ENCODE data around the gene SLC5A1. TPM values are rescaled to one million over a fixed set of nuclear protein-coding genes. Genes with fewer than 3 reads are reported as not detected.

SLC5A1 gene
- total and polyA plus RNA-seq, 9 of the 15 experiments (the other 6 are each of a cell fraction or from before 2014, with no cell fraction given) = not detected

DNA sequence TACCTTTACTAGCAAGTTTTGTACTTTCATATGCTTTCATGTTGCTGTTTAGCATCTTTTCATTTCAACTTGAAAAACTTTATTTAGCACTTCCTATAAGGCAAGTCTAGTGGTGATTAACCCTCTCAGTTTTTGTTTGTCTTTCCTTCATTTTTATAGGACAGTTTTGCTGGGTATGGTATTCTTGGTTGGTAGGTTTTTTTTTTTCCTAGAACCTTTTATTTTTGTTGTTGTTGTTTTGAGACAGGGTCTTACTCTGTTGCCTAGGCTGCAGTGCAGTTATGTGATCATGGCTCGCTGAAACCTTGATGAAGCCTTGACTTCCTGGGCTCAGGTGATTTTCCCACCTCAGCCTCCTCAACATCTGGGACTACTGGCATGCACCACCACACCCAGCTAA, 29.9 kb upstream of the SLC5A1 start (continued):
- TF ChIP-seq, protein P1, sequence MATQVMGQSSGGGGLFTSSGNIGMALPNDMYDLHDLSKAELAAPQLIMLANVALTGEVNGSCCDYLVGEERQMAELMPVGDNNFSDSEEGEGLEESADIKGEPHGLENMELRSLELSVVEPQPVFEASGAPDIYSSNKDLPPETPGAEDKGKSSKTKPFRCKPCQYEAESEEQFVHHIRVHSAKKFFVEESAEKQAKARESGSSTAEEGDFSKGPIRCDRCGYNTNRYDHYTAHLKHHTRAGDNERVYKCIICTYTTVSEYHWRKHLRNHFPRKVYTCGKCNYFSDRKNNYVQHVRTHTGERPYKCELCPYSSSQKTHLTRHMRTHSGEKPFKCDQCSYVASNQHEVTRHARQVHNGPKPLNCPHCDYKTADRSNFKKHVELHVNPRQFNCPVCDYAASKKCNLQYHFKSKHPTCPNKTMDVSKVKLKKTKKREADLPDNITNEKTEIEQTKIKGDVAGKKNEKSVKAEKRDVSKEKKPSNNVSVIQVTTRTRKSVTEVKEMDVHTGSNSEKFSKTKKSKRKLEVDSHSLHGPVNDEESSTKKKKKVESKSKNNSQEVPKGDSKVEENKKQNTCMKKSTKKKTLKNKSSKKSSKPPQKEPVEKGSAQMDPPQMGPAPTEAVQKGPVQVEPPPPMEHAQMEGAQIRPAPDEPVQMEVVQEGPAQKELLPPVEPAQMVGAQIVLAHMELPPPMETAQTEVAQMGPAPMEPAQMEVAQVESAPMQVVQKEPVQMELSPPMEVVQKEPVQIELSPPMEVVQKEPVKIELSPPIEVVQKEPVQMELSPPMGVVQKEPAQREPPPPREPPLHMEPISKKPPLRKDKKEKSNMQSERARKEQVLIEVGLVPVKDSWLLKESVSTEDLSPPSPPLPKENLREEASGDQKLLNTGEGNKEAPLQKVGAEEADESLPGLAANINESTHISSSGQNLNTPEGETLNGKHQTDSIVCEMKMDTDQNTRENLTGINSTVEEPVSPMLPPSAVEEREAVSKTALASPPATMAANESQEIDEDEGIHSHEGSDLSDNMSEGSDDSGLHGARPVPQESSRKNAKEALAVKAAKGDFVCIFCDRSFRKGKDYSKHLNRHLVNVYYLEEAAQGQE (IDR thresholded peaks at IDR 0.05; ENCODE audit: borderline replicate concordance) = no peak
- TF ChIP-seq, protein P1 (CRISPR knock-in tag; IDR thresholded peaks at IDR 0.05; ENCODE audit: low read depth) = no peak
- TF ChIP-seq, protein P2, sequence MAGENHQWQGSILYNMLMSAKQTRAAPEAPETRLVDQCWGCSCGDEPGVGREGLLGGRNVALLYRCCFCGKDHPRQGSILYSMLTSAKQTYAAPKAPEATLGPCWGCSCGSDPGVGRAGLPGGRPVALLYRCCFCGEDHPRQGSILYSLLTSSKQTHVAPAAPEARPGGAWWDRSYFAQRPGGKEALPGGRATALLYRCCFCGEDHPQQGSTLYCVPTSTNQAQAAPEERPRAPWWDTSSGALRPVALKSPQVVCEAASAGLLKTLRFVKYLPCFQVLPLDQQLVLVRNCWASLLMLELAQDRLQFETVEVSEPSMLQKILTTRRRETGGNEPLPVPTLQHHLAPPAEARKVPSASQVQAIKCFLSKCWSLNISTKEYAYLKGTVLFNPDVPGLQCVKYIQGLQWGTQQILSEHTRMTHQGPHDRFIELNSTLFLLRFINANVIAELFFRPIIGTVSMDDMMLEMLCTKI (IDR thresholded peaks at IDR 0.05; ENCODE audit: partially characterized antibody) = no peak
- no peak for TF ChIP-seq L3MBTL2 (IDR thresholded peaks at IDR 0.05)
- TF ChIP-seq ZBTB8A (IDR thresholded peaks at IDR 0.05; ENCODE audit: partially characterized antibody) = no peak
- TF ChIP-seq HCFC1 (IDR thresholded peaks at IDR 0.05; ENCODE audit: low read depth, low read length) = no peak
- TF ChIP-seq ZC3H4 (CRISPR knock-in tag; IDR thresholded peaks at IDR 0.05; ENCODE audit: borderline replicate concordance) = no peak
- no peak for TF ChIP-seq GATAD2A (IDR thresholded peaks at IDR 0.05)
- TF ChIP-seq POLR2B (IDR thresholded peaks at IDR 0.05; ENCODE audit: low read depth, partially characterized antibody) = no peak
- no peak for TF ChIP-seq ZNF124 (CRISPR knock-in tag; IDR thresholded peaks at IDR 0.05)
- TF ChIP-seq FUS (optimal IDR thresholded peaks at IDR 0.05; ENCODE audit: low read depth, low read length) = no peak
- no peak for TF ChIP-seq ZNF263 (CRISPR knock-in tag; IDR thresholded peaks at IDR 0.05; ENCODE audit: borderline replicate concordance)

All from K562 (cell line).